Measurements from ENCODE around the gene CALM1.

The CALM1 gene

DNA sequence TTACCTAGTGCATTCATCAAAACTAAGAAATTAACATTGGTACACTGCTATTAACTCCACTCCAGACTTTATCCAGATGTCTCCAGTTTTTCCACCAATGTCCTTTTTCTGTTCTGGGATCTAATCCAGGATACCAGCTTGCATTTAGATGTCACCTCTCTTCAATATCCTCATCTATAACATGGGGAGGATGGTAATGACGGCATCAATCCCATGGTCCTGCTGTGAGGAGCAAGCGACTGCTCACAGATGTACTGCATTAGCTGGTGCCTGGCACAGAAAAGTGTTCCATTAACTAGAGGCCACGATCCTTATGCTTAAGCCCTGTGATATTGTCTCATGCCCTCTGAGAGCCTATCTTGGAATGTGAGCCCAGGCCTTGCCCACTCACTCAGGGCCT is 53.8 kb downstream of the CALM1 start:
- TF ChIP-seq, protein P1, sequence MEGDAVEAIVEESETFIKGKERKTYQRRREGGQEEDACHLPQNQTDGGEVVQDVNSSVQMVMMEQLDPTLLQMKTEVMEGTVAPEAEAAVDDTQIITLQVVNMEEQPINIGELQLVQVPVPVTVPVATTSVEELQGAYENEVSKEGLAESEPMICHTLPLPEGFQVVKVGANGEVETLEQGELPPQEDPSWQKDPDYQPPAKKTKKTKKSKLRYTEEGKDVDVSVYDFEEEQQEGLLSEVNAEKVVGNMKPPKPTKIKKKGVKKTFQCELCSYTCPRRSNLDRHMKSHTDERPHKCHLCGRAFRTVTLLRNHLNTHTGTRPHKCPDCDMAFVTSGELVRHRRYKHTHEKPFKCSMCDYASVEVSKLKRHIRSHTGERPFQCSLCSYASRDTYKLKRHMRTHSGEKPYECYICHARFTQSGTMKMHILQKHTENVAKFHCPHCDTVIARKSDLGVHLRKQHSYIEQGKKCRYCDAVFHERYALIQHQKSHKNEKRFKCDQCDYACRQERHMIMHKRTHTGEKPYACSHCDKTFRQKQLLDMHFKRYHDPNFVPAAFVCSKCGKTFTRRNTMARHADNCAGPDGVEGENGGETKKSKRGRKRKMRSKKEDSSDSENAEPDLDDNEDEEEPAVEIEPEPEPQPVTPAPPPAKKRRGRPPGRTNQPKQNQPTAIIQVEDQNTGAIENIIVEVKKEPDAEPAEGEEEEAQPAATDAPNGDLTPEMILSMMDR (conservative IDR thresholded peaks at IDR 0.05): no peak
- H3K27ac ChIP-seq: no peak overlapping the region

DNA sequence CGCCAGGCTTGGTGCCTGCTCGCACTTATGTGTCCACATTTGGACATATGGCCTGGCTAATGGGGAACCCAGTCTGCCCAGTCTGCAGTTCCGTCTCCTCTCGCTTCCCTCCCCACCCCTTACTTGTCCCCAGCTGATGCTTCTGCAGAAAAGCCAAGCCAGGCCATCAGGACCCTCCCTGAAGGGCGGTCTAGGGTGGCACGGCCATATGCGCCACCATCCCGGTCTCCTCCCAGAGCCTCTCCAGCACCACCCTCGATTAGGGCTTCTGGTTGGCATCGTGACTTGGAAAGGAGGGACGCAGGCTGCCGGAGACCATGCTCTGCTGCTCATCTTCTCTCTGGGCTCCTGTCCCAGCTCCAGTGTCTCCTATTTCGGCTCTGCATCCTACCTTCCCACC is 54.6 kb downstream of the CALM1 start:
- TF ChIP-seq, protein P1 (conservative IDR thresholded peaks at IDR 0.05): no peak
- no peak overlapping the region for H3K27ac ChIP-seq

DNA sequence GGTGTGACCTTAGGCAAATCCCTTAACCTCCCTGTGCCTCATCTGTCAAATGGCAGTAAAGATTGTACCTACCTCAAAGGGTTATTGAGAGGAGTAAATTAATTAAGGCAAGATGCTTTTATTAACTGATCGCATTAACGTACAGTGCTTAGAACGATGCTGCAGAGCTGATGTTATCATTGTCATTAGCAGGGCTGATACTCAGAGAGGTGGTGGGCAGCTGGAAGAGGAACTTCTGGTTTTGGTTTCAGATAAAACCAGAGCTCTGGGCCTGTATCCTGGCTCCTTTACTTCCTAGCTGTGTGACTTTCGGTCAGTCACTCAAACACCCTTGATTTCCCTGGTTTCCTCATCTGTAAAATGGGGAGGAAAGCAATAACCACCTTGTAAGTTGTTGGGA is 55.1 kb downstream of the CALM1 start:
- no peak overlapping the region for H3K27ac ChIP-seq
- TF ChIP-seq, protein P1 (conservative IDR thresholded peaks at IDR 0.05): no peak

DNA sequence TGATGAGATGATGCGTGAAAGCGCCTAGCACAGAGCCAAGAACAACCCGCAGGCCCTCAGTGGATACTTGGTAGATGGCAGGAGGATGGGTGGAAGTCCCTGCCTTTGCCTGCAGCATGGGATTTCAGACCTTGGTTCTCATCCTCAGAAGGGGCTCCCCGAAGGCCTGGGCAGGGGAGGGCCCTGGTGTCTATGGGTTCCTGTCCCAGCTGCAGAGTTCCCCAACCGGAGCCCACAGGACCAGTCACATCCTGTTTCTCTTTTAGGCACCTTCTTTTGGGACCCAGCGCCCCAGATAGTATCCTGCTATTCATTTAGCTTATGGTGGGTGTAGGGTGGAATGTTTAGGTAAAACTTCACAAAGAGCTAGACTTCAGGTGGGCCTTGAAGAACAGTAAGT is 55.5 kb downstream of the CALM1 start:
- TF ChIP-seq, protein P1 (conservative IDR thresholded peaks at IDR 0.05): no peak
- H3K27ac ChIP-seq: no peak overlapping the region

DNA sequence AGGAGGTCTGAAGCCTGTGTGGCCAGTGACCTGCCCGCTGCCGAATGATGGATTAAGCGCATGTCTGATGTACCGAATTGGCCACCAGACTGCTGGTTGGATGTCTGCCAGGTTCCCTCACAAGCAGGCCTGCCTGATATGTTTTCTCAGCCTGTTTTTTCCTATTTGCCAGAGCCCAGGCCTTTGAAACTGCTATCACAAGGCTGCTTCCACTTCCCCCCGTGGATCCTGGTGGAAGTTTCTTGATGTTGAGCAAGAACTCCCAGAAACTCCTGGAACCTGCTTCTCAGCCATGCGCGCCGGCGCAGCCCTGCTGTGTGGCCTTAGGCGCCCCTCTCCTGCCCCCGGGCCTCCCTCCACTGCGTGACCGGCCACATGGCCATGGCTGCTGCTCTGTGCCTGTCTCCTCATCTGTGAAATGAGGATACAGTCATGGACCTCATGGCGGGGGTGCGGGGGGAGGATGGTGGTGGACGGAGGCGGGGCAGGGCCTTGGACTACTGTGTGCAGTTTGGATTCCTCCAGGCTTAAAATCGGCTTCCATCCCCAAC is 56.6 kb downstream of the CALM1 start:
- TF ChIP-seq, protein P1 (conservative IDR thresholded peaks at IDR 0.05): no peak
- H3K27ac ChIP-seq: peak overlapping the region; percentile 31; the same call in 1 of the 2 replicates

DNA sequence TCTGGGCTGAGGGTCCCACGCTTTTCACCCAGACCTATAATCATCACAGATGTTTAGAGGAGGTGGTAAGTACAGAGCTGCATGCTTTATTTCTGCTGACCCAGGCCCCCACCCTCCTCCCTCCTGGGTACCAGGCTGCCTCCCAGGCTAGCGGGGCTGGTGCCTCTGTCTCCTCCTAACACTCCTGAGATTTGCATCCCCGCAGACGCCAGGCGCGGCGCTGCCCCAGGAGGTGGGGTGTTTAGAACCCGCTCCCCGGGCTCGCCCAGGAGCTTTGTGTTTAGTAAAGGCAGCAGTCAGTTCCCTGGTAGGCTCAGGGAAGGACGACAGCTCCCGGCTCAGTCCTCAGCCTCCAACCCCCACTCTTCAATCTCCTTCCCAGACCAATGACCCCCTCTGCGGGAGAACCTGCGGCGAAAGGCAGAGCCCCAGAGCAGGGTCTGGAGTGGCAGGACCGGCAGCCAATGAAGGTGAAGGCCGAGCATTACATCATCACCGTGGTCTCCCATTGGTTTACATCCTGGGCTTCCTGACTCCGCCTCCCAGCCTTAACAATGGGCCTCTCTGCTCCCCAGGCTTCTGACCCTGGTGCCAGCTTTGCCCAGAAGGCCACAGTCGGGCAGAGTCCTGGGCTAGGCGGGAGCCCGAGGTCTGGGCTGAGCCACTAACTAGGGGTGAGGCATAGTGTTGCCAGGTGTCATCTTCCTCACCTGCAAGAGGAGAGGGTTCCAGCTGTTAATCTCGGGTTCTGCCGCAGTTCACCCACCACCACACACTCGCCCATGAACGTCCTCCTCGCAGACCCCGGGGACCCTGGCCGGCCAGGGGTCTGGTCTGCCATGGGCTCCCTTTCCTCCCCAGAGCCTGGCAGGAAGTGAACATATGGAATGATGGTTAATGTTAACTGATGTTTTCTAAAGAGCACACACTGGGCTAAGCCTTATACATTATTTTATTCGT is 57.5 kb downstream of the CALM1 start:
- H3K27ac ChIP-seq: peak overlapping the region; percentile 31; the same call in 1 of the 2 replicates
- TF ChIP-seq, protein P1 (conservative IDR thresholded peaks at IDR 0.05): no peak

DNA sequence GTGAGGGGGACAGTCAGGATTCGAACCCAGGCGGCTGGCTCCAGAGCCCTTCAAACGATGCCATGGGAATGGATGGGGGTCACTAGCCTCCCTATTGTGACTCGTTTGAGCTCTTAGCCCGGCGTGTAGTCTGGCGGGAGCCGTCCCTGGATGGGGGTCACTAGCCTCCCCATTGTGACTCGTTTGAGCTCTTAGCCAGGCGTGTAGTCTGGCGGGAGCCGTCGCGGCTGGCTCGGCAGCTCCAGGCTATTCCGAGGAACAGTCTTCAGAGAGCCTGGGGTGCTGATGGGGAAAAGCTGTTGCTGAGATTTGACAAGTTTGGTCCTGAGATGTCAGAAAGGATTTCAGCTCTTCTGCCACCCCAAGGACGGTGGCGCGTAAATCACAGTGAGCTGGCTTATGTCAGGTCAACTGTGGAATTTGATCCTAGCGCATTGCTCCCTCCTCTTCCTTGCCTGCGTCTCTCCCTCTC is 58.3 kb downstream of the CALM1 start:
- TF ChIP-seq, protein P1 (conservative IDR thresholded peaks at IDR 0.05): no peak
- H3K27ac ChIP-seq: no peak overlapping the region
